Femur (tissue), 1 donor: ENCODE data around the gene ART3.

Source experiments
- DNase-seq: peaks from one replicate; pipeline ENCODE4 v3.0.0-alpha.2; 2017

The ART3 gene

GRCh38 chr4:76153356-76153755, 78.8 kb downstream of the ART3 start:
- DNase-seq = no peak

GRCh38 chr4:76155979-76156378, 81.5 kb downstream of the ART3 start:
- DNase-seq = no peak

GRCh38 chr4:76156635-76157034, 82.1 kb downstream of the ART3 start:
- no peak for DNase-seq

- DNase-seq = no peak
These were observed 85.8 kb downstream of the ART3 start for GRCh38 chr4:76160355-76160754.
